Astrocyte of the hippocampus (primary cell): ENCODE data around the gene OPN3.

Source experiments
- DNase-seq: peaks from one replicate; pipeline ENCODE4 v3.0.0; 2011; ENCODE audit warnings: low read depth, low spot score

Gene OPN3

DNA sequence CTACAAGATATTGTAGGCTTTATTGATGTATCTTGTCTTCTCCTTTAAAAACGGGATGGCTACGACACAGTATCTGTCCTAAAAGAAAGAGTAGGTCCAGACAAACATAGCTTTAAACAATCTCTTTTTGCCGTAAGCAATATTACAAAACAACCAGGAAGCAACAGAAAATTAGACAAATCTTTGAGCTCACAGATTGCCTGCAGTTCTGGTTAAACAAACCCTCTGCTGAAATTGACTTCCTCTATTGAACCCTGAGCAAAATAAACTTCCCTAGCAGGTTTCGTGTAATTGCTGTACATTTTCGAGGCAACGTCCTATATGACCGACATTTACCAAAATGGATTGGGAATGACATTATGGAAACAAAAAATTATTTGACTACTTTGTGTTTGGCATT lies 50.6 kb downstream of the OPN3 start:
- DNase-seq: no peak

DNA sequence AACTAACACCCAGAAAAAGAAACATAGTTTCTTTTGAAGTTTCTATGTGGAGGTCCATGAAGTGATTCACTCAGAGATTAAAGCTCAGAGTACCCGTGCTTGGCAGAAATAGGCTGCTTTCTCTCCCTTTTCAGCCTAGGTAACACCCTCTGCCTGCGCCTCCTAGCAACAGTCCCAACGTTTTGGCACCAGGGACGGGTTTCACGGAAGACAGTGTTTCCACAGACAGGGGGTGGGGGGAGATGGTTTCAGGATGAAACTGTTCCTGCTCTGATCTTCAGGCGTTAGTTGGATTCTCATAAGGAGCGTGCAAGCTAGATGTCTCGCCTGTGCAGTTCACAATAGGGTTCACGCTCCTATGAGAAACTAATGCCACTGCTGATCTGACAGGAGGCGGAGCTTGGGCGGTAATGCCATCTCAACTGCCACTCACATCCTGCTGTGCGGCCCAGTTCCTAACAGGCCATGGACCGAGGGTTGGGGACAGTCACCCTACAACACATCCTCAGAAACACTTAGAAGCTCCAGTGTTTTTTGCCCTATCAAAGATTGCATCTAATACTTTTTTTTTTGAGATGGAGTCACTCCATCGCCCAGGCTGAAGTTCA lies 53.2 kb downstream of the OPN3 start:
- no peak for DNase-seq

DNA sequence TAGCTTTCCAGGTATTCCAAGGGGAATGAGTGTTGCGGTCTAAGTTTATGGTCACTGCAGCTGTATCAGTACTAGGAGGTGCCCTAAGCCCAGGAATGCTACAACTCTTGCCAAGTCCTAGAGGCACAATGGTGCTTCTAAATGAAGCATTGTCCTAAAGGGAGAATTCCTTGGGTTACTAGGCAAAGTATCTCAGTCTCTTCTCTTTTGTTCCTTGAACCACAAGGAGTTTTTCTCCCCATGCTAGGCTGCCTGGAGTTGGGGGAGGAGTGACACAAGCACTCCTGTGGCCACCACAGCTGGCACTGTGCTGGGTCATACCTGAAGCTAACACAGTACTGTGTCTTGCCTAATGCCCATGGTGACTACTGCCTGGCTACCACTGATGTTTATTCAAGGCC lies 57.2 kb downstream of the OPN3 start:
- DNase-seq: no peak

DNA sequence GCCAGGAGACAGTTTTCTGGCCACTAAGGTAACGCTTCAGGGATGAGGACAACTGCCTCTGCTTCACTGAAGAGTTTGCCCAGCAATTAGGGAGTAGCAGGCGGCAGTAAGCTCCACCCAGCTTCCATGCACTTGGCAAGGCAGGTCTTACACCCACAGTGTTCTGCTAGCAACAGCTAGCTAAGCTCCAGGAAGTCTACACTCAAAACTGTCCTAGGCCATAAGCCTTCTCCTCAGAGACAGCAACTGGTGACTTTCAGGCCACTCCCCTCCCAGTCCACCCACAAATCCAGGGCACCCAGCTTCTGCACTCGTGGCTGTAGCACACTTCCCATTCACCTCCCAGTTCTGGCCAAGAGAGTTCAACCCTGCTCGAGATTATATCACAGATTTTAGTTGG lies 60.7 kb downstream of the OPN3 start:
- DNase-seq: no peak

DNA sequence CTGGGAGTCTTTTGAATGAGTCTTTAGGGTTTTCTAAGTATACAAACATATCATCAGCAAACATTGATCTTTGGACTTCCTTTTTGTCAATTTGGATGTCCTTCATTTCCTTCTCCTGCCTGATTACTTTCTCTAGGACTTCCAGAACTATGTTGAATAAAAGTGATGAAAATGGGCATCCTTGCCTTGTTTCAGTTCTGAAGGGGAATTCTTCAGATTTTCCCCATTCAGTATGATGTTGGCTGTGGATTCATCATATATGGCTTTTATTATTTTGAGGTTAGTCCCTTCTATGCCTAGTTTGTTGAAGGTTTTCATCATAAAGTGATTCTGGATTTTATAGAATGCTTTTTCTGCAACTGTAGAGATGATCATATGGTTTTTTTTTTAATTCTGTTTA lies 66.0 kb downstream of the OPN3 start:
- DNase-seq: no peak

DNA sequence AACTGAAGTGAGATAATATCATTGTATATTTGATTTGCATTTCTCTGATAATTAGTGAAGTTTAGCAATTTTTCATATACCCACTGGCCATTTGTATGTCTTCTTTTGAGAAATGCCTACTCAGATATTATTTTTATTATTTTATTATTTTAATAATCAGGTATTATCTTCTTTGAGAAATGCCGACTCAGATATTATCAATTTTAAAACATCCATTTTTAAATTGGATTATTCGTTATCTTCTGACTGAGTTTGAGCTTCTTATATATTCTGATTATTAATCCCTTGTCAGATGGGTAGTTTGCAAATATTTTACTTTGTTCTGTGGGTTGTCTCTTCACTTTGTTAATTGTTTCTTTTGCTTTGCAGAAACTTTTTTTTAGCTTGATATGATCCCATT lies 70.3 kb downstream of the OPN3 start:
- no peak for DNase-seq

DNA sequence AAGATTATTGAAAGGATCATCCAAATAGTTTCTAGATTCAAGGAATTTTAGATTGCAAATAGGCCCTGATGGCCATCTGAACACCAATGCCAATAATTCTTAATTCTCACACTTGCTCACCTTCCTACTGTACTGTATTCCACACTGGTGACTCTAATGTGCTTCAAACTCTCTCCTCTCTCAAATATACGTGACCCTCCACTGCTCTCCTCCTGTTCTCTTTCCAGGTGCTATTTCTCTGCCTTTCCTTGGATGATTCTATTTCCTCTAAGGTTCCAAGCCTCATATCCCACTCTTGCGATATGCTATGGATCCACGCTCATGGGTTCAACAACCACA lies 79.4 kb downstream of the OPN3 start:
- no peak for DNase-seq

DNA sequence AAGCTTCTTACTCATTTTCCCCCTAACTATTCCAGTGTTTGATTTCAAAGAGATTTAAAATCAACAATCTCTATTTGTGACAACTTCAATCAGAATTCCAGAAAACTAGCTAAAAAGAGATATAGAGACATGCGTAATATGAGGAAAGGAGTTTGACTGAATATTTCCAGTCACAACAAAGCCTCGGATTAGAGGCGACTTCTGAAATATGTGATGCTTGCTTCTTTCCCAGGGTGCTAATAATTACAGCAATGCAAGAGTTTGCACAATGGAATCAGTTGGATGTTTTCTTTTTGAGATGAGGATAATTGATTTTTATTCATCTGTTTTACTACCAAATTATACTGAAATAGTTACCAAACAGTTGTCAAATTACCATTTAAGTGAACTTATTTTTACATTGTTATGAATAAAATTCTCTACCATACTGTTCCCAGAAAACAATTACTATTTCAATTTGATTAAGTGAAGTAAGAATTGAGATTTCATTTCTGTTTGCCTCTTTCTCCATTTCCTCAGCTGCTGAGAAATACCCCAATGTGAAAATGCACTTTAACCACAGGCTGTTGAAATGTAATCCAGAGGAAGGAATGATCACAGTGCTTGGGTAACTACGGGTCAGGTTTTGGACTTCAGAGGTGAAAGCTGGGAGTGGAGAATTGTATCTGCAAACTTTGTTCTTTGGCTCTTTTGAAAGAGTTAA lies 79.9 kb downstream of the OPN3 start:
- no peak for DNase-seq

DNA sequence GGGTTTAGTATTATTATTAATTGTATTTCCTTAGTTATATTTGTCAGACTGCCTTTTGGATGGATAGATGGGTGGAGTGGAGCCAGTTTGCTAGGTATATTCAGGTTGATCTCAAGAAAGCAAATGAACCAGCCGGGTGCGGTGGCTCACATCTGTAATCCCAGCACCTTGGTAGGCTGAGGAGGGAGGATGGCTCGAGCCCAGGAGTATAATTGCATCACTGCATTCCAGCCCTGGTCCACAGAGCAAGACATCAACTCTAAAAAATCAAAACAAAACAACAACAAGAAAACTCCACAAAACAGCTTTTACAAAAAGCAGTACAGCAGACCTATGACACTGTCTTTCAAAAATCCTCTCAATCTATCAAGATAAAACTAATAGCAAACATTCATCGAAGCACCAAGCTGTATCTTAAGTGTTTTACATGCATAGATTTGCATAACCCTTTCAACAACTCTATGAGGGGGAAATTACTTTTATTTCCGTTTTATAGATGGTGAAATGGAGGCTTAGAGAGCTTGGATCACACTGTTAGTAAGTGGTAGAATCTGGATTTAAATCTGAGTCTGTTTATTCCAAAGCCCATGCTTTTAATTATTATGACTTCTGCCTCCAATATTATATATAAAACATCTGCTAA lies 82.5 kb downstream of the OPN3 start:
- peak; percentile 6 for DNase-seq

DNA sequence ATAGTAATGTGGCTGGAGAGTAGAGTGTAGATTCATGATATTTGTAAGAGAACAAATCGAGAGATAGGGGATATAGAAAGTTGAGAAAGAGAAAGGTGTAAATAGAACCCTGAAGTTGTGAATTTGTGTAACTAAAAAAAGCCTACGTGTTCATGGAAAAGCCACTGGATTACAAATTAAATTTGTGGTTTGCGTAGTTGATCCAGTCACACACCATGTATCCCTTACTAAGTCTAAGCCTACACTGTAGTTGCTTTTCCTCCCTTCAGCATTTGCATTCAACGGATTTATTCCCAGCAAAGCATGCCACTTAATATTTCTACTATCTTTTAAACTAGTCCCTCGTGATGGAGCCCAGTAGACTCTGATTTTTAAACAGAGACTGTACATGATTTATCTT lies 83.1 kb downstream of the OPN3 start:
- DNase-seq: no peak

DNA sequence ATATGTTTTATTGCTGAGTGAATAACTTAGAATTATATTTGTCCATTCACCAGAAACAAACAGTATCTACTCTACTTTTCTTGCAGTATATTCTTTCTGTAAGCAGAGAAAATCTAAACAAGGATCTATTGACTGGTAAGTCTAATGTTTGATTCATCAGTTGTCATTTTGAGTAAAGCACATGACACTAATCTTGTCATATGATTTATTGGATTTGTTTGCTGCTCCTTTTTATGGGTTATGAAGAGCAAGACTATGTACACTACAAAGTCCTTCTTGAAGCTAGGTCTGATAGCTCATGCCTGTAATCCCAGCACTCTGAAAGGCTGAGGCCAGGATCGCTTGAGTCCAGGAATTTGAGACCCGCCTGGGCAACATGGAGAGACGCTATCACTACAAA lies 84.6 kb downstream of the OPN3 start:
- no peak for DNase-seq

DNA sequence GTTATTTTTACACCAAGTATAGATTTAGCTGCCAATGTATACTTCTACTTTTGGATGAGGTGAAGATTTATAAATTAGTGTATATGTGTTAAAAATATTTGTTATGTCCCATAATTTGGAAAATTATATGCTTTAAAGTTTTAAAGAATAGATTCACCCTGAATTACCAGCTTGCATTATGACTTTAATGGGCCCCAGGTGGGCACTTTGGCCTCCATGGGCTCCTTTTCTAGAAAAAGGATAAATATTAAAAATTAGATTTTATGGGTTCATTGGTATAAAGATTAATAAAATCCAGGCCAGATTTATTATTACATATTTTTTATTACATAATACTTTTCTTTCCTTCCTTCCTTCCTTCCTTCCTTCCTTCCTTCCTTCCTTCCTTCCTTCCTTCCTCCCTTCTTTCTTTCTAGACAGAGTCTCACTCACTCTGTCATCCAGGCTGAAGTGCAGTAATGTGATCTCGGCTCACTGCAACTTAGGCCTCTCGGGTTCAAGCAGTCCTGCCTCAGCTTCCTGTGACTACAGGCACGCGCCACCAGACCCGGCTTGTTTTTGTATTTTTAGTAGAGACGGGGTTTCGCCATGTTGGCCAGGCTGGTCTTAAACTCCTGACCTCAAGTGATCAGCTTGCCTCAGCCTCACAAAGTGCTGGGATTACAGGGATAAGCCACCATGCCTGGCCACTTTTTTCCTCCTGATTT lies 86.1 kb downstream of the OPN3 start:
- DNase-seq: no peak

DNA sequence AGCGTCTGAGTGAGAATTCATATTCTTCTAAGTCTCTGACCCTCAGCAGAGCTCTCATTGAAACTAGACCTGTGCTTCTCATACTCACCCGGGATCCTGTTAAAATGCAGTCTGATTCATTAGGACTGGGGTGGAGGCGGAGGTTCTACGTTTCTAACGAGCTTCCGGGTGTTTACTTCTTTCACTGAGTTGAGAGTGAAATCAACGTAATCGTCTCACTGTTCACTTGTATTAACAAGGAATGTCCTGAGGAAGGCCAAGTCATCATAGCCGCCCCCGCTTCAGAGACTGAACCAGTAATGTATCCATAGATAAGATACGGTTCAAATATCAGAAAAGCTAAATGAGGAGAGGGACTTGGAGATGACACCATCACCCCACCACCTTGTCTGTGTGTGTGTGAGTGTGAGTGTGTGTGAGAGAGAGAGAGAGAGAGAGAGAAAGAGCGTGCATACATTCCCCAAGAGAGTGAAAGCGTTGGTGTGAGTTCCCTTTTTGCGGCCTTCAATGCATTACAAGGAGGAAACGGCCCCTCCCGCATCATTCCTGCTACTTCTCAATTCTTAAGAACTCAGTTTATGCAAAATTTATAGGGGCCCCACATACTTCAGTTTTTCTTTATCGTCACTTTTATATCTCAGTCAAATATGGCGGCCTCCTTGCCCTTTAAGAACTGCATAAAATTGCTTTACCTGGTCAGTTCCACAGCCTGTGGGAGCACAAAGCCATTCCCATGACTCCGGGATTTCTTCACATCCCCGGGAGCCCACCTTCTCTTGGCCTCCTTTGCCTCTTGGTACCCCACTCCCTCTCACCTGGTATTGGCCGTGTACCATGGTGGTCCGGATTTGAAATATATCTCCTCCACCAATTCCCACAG lies 88.2 kb downstream of the OPN3 start:
- DNase-seq: no peak

DNA sequence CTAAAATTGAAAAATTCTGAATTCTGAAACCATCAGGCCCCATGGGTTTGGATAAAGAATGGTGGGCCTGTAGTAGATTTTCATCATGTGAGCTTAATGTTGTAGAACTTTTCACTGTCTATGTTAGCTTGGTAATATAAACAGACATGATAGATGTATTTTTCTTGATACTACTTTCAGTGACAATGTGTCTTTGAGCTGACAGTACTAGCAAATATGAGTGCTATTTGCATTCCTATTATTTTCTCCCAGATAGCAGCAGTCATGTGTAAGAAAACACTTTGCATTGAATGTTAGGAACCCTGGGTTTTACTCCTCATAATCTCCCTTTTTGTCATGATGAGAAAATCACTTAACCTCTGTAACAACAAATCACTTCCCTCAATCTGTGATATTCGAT lies 89.9 kb downstream of the OPN3 start:
- no peak for DNase-seq

DNA sequence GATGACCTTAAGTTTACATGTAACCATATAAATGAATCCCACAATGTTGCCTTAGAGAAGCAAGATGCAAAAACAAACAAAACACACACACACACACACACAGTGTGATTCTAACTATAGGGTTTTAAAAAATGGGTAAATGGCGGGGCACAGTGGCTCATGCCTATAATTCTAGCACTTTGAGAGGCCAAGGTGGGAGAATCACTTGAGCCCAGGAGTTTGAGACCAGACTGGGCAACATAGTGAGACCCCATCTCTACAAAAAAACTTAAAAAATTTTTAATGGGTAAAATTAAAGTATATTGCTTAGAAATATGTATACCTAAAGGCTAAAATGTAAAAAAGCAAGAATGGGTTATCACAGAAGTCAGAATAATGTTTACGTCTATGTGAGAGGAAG lies 92.2 kb downstream of the OPN3 start:
- no peak for DNase-seq
